HCT116 (cell line): Measurements from ENCODE around the gene TNIK. TPM values are rescaled to one million over a fixed set of nuclear protein-coding genes. Genes with fewer than 3 reads are reported as not detected.

ENCODE experiments used
- ATAC-seq: fragments of 200-7000 bp; cut with Tn5 transposase; 2 replicates; pipeline ENCODE4 v1.9.1; 2020; ENCODE audit warnings: mild to moderate bottlenecking, moderate library complexity
- BruUV-seq: library from RNA; stranded (reverse); fragments of 400-500 nt; replicated peaks from 2 replicates; lab custom pipeline; 2021; lab: Mats Ljungman, UMichigan
- CTCF ChIA-PET: fragments of 300-600 bp; sonication (Branson Sonifier 250); formaldehyde crosslinking; loops from one replicate; lab custom pipeline; 2021; ENCODE audit warnings: antibody characterized with exemption; lab: Charles Lee
- POLR2A ChIA-PET: fragments of 300-600, 350-600 bp; sonication (Branson Sonifier 250); formaldehyde crosslinking; loops from one replicate; lab custom pipeline; 2021; ENCODE audit warnings: antibody characterized with exemption; lab: Charles Lee
- RAD21 ChIA-PET, 2 experiments: fragments of 300-600 bp; sonication (Branson Sonifier 250); formaldehyde crosslinking; loops; one replicate each; lab custom pipeline; 2023; ENCODE audit warnings: low total read pairs in 2 of 2; ENCODE audit not compliant: uncharacterized antibody in 2 of 2, unreplicated experiment in 2 of 2, low non-redundant PET in 1 of 2; lab: Charles Lee
- DNase-seq: peaks from one replicate; pipeline ENCODE4 v3.0.0-alpha.2; 2010; ENCODE audit warnings: low read depth, low spot score
- H2AFZ ChIP-seq: fragments of 200-600 bp; shearing (Covaris generic), sonication (generic); 2 replicates; pipeline ENCODE4 v1.6.1; 2017; ENCODE audit warnings: low read depth, mixed run types, mixed read lengths, antibody characterized with exemption, low read length; ENCODE audit not compliant: poor library complexity, severe bottlenecking
- H3K27ac ChIP-seq: 2 replicates; pipeline ENCODE4 v1.5.1; 2012; ENCODE audit warnings: low read depth, low read length
- H3K27me3 ChIP-seq: fragments of 200-600 bp; sonication (generic); 2 replicates; pipeline ENCODE4 v1.6.1; 2016; ENCODE audit warnings: mixed run types, low read length, mixed read lengths; ENCODE audit not compliant: insufficient read depth
- H3K36me3 ChIP-seq, 2 experiments: fragments of 200-500 bp in 1 of 2; fragments of 200-600 bp in 1 of 2; sonication (Bioruptor generic) in 1 of 2; sonication (generic) in 1 of 2; 2 replicates each; pipeline versions ENCODE4 v1.5.1 to v1.6.1; 2014 to 2016; ENCODE audit warnings: low read length in 2 of 2, inconsistent platforms in 1 of 2, mixed read lengths in 1 of 2, mixed run types in 1 of 2; ENCODE audit not compliant: insufficient read depth in 2 of 2, control insufficient read depth in 1 of 2
- H3K4me1 ChIP-seq, 2 experiments: fragments of 200-600 bp in 1 of 2; sonication (generic) in 1 of 2; 2 replicates each; pipeline versions ENCODE4 v1.5.1 to v1.6.1; 2012 to 2017; ENCODE audit warnings: low read length in 2 of 2, inconsistent platforms in 1 of 2, mild to moderate bottlenecking in 1 of 2, mixed read lengths in 1 of 2, mixed run types in 1 of 2, moderate library complexity in 1 of 2; ENCODE audit not compliant: insufficient read depth in 2 of 2, control insufficient read depth in 1 of 2
- H3K4me2 ChIP-seq: fragments of 200-600 bp; sonication (generic); 2 replicates; pipeline ENCODE4 v1.6.1; 2017; ENCODE audit warnings: mixed run types, low read length, mixed read lengths
- H3K4me3 ChIP-seq, 2 experiments: fragments of 200-600 bp in 1 of 2; sonication (generic) in 1 of 2; replicated peaks in 1 of 2; 2 replicates each; pipeline ENCODE4 v1.5.1; 2011 to 2016; ENCODE audit warnings: low read length in 2 of 2, control low read depth in 1 of 2, low read depth in 1 of 2, mild to moderate bottlenecking in 1 of 2, mixed read lengths in 1 of 2, mixed run types in 1 of 2
- H3K79me2 ChIP-seq: fragments of 200-600 bp; sonication (generic); 2 replicates; pipeline ENCODE4 v1.6.1; 2017; ENCODE audit warnings: mild to moderate bottlenecking, mixed run types, low read length, moderate library complexity, mixed read lengths; ENCODE audit not compliant: insufficient read depth
- H3K9ac ChIP-seq: fragments of 200-600 bp; sonication (generic); 2 replicates; pipeline ENCODE4 v1.6.1; 2016; ENCODE audit warnings: low read length, mixed read lengths
- H3K9me2 ChIP-seq: fragments of 200-600 bp; sonication (generic), shearing (Covaris generic); 2 replicates; pipeline ENCODE4 v1.6.1; 2017; ENCODE audit warnings: mixed run types, mild to moderate bottlenecking, moderate library complexity; ENCODE audit not compliant: insufficient read depth
- H3K9me3 ChIP-seq, 2 experiments: fragments of 200-500 bp in 1 of 2; fragments of 200-600 bp in 1 of 2; sonication (Bioruptor generic) in 1 of 2; sonication (generic) in 1 of 2; 2 replicates each; pipeline ENCODE4 v1.6.1; 2014 to 2017; ENCODE audit warnings: low read length in 2 of 2, mixed read lengths in 2 of 2, inconsistent platforms in 1 of 2, low read depth in 1 of 2, mild to moderate bottlenecking in 1 of 2, mixed run types in 1 of 2, moderate library complexity in 1 of 2; ENCODE audit not compliant: control insufficient read depth in 1 of 2, insufficient read depth in 1 of 2
- H4K20me1 ChIP-seq: fragments of 200-600 bp; sonication (generic), shearing (Covaris generic); 2 replicates; pipeline ENCODE4 v1.6.1; 2017; ENCODE audit warnings: mixed run types, mild to moderate bottlenecking, moderate library complexity; ENCODE audit not compliant: insufficient read depth
- ATF3 ChIP-seq: IDR thresholded peaks from 2 replicates; pipeline ENCODE4 v1.6.1; 2012
- CBX3 ChIP-seq: IDR thresholded peaks from 2 replicates; pipeline ENCODE4 v1.6.1; 2012; ENCODE audit warnings: low read depth
- CEBPB ChIP-seq: IDR thresholded peaks from 2 replicates; pipeline ENCODE4 v1.6.1; 2012; ENCODE audit warnings: low read depth
- CTCF ChIP-seq, 3 experiments: fragments of 200-600 bp in 1 of 3; sonication (generic) in 1 of 3; IDR thresholded peaks in 2 of 3; conservative IDR thresholded peaks in 1 of 3; 2 replicates each; pipeline ENCODE4 v1.5.1; 2012 to 2017; ENCODE audit warnings: low read depth in 2 of 3, low read length in 2 of 3, antibody characterized with exemption in 1 of 3, borderline replicate concordance in 1 of 3, control low read depth in 1 of 3, mild to moderate bottlenecking in 1 of 3, mixed read lengths in 1 of 3, mixed run types in 1 of 3, moderate library complexity in 1 of 3; ENCODE audit not compliant: insufficient read depth in 1 of 3
- EGR1 ChIP-seq: IDR thresholded peaks from 2 replicates; pipeline ENCODE4 v1.6.1; 2012; ENCODE audit warnings: low read depth
- ELF1 ChIP-seq: IDR thresholded peaks from 2 replicates; pipeline ENCODE4 v1.6.1; 2012; ENCODE audit warnings: low read depth, borderline replicate concordance
- EZH2 ChIP-seq: fragments of 200-600 bp; sonication (generic); IDR thresholded peaks from 2 replicates; pipeline ENCODE4 v1.6.1; 2017; ENCODE audit warnings: antibody characterized with exemption, mixed run types
- EZH2phosphoT487 ChIP-seq: fragments of 200-600 bp; IDR thresholded peaks from 2 replicates; pipeline ENCODE4 v1.6.1; 2018; ENCODE audit warnings: antibody characterized with exemption, borderline replicate concordance
- FOSL1 ChIP-seq: IDR thresholded peaks from 2 replicates; pipeline ENCODE4 v1.6.1; 2012; ENCODE audit warnings: low read depth
- MAX ChIP-seq: IDR thresholded peaks from 2 replicates; pipeline ENCODE4 v1.6.1; 2012
- POLR2A ChIP-seq: IDR thresholded peaks from 2 replicates; pipeline ENCODE4 v1.7.0; 2011; ENCODE audit warnings: borderline replicate concordance; ENCODE audit not compliant: insufficient read depth, insufficient read length; ENCODE audit errors: extremely low read depth
- POLR2AphosphoS5 ChIP-seq: IDR thresholded peaks from 2 replicates; pipeline ENCODE4 v1.6.1; 2011; ENCODE audit warnings: mild to moderate bottlenecking, low read depth, low read length, moderate library complexity
- REST ChIP-seq: IDR thresholded peaks from 2 replicates; pipeline ENCODE4 v1.6.1; 2012; ENCODE audit warnings: low read depth
- SRF ChIP-seq: IDR thresholded peaks from 2 replicates; pipeline ENCODE4 v1.6.1; 2012; ENCODE audit warnings: low read depth
- YY1 ChIP-seq: IDR thresholded peaks from 2 replicates; pipeline ENCODE4 v1.6.1; 2011; ENCODE audit warnings: low read length, low read depth, moderate library complexity, mild to moderate bottlenecking; ENCODE audit not compliant: insufficient replicate concordance; ENCODE audit errors: extremely low read depth
- ZBTB33 ChIP-seq: IDR thresholded peaks from 2 replicates; pipeline ENCODE4 v1.6.1; 2011; ENCODE audit warnings: mild to moderate bottlenecking, low read length, moderate library complexity; ENCODE audit not compliant: insufficient replicate concordance; ENCODE audit errors: extremely low read depth
- intact Hi-C: fragments of 100-400 bp; cut with micrococcal nuclease; formaldehyde crosslinking; loops from 2 replicates; pipeline ENCODE4 v1.10.0; 2022
- total RNA-seq: library from RNA; stranded (reverse); gene quantifications from one replicate; pipeline ENCODE4 v1.2.1, GENCODE V29; 2021; ENCODE audit not compliant: unreplicated experiment

The TNIK gene
- total RNA-seq, 1 experiment from 2014 or later, result 24.1 TPM

- TF ChIP-seq CTCF (IDR thresholded peaks at IDR 0.05 in 2 of 3, conservative IDR thresholded peaks at IDR 0.05 in 1 of 3; ENCODE audit: borderline replicate concordance in 1 of 3, insufficient read depth in 1 of 3, low read depth in 2 of 3, low read length in 2 of 3) (no peak), FOSL1 (no peak), EZH2 (no peak), ATF3 (no peak), YY1 (no peak)
These were observed 223.2 kb downstream of the TNIK start (continued) for GRCh38 chr3:171237009-171237385.

GRCh38 chr3:171236265-171237008 is 223.8 kb downstream of the TNIK start:
- no peak overlapping the region for H3K4me2 ChIP-seq
- H3K79me2 ChIP-seq, result no peaks in the 10 kb centered on the region
- intact Hi-C loops, result no loop called here
- DNase-seq (no peak), ATAC-seq (no peak)
- H3K4me1 ChIP-seq, result no peaks in the 10 kb centered on the region; a peak in 1 of 4 replicates
- H3K36me3 ChIP-seq, result no peaks in the 10 kb centered on the region
- no peak overlapping the region for H2AFZ ChIP-seq
- no peaks in the 10 kb centered on the region for H3K9me3 ChIP-seq
- ChIA-PET POLR2A (no interaction called here), CTCF (no interaction called here), RAD21 (interaction anchor here in 1 of 2 experiments (0.7 kb wide), 1 partner anchor 19 kb away, joined by 3 read pairs; no protein-coding TSS in a partner anchor)
- no peak overlapping the region for H3K27ac ChIP-seq
- no peak overlapping the region for H3K4me3 ChIP-seq
- no peaks in the 10 kb centered on the region for H3K27me3 ChIP-seq
- H3K9ac ChIP-seq, result no peak overlapping the region
- BruUV-seq, result no TSS peak
- H3K9me2 ChIP-seq, result no peaks in the 10 kb centered on the region; the same call in 1 of the 2 replicates
- no peaks in the 10 kb centered on the region for H4K20me1 ChIP-seq
- TF ChIP-seq CEBPB (no peak), ZBTB33 (no peak), ELF1 (no peak), POLR2A (no peak), CBX3 (no peak), EGR1 (no peak), POLR2AphosphoS5 (no peak), REST (no peak), EZH2phosphoT487 (no peak), MAX (no peak), EZH2 (no peak), YY1 (no peak), SRF (no peak), FOSL1 (no peak)
